Mucosa of rectum (tissue), 2 donors: Measurements from ENCODE around the gene PTPMT1.
A peak's percentile ranks its signal among the peaks of the same experiment; 100 is the strongest.
"Not testable (repeated sequence)": the region's sequence is repeated elsewhere in the genome, so short reads cannot be mapped to it uniquely, and the experiment has no call there.

ENCODE experiments used
- H3K27ac ChIP-seq, 2 donors: one replicate each; pipeline ENCODE4 v1.7.0; 2013; ENCODE audit warnings: inconsistent platforms in 2 of 2, low read depth in 2 of 2, low read length in 2 of 2
- H3K27me3 ChIP-seq, 2 donors: one replicate each; pipeline ENCODE4 v1.7.0; 2013; ENCODE audit warnings: low read length in 2 of 2; ENCODE audit not compliant: control insufficient read depth in 2 of 2, insufficient read depth in 2 of 2
- H3K36me3 ChIP-seq, 2 donors: one replicate each; pipeline ENCODE4 v1.7.0; 2013; ENCODE audit warnings: low read length in 2 of 2; ENCODE audit not compliant: control insufficient read depth in 2 of 2, insufficient read depth in 2 of 2
- H3K4me1 ChIP-seq, 2 donors: one replicate each; pipeline ENCODE4 v1.7.0; 2013; ENCODE audit warnings: low read length in 2 of 2, mild to moderate bottlenecking in 1 of 2; ENCODE audit not compliant: control insufficient read depth in 2 of 2, insufficient read depth in 2 of 2
- H3K4me3 ChIP-seq, 2 donors: one replicate each; pipeline ENCODE4 v1.7.0; 2013; ENCODE audit warnings: low read length in 2 of 2
- H3K9ac ChIP-seq, 2 donors: one replicate each; pipeline ENCODE4 v1.7.0; 2013; ENCODE audit warnings: low read length in 2 of 2, low read depth in 1 of 2, mild to moderate bottlenecking in 1 of 2
- H3K9me3 ChIP-seq, 2 donors: one replicate each; pipeline ENCODE4 v1.7.0; 2013; ENCODE audit warnings: low read length in 2 of 2; ENCODE audit not compliant: control insufficient read depth in 2 of 2
- donor health status: healthy.
- donor health status: Normal muscosa, but diverticular disease.

PTPMT1 gene, protein sequence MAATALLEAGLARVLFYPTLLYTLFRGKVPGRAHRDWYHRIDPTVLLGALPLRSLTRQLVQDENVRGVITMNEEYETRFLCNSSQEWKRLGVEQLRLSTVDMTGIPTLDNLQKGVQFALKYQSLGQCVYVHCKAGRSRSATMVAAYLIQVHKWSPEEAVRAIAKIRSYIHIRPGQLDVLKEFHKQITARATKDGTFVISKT

DNA sequence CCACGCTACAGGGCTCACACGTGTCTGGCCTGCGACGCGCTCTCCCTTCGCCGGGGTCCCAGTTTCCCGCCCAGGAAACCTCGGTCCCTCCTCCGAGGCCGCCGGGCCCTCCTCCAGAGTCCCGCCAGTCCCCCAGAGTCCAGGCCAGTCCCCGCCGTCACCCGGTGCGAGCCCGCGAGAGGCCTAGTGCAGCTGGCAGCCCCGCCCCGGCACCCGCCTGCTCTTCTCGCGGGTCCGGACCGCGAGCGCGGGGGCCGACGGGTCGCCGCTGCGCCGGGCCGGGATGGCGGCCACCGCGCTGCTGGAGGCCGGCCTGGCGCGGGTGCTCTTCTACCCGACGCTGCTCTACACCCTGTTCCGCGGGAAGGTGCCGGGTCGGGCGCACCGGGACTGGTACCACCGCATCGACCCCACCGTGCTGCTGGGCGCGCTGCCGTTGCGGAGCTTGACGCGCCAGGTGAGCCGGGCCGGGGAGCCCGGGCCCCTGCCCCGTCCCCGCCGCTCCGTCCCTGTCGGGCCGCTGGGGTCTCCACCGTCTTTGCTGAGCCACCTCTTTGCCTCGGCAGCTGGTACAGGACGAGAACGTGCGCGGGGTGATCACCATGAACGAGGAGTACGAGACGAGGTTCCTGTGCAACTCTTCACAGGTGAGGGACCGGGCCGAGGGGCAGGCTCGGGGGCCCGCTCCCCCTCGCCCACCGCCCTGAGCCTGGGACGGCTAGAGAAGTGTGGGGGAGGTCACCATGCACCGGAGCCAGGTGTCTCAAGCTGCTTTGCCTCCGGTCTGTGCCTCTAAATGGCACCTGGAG is at the start of gene PTPMT1:
Gene PTPMT1 (plus strand): TSS at position 260 of the 809 bp plus-strand sequence. CDS start 24 bp downstream, at position 284.
- Histone ChIP-seq H3K9ac (peak within 1 kb of the TSS; percentile 80 to 91), H3K27me3 (no peaks in the 10 kb centered on the region), H3K4me3 (peak within 1 kb of the TSS; percentile 85 to 89), H3K9me3 (no peaks in the 10 kb centered on the region), H3K36me3 (peaks cover 0 to 8% of the 10 kb centered on the region in 2 donors), H3K27ac (peak within 1 kb of the TSS; percentile 43 to 44), H3K4me1 (peaks cover 5 to 6% of the 10 kb centered on the region in 2 donors)

DNA sequence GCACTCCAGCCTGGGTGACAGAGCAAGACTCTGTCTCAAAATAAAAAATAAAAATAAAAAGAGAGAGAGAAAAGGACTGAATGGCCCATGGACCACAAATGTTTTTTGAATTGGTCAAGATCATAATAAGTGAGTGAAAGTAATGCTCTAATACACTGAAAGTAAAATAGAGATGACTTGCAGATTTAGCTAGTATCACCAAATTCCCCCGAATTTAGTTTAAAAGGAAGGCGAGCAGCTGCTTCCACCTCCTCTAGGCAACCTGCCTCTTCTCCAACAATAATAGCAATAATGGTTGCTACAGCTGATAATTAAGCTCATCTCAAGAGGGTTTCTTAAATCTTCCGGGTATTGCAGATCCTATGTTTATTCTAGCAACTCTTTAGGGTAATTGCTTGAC is 49.2 kb upstream of the PTPMT1 start:
- Histone ChIP-seq H3K36me3 (no peaks in the 10 kb centered on the region), H3K9ac (no peak overlapping the region), H3K4me1 (peaks cover 0 to 5% of the 10 kb centered on the region in 2 donors), H3K27ac (no peak overlapping the region), H3K4me3 (no peak overlapping the region), H3K9me3 (no peaks in the 10 kb centered on the region), H3K27me3 (no peaks in the 10 kb centered on the region)

DNA sequence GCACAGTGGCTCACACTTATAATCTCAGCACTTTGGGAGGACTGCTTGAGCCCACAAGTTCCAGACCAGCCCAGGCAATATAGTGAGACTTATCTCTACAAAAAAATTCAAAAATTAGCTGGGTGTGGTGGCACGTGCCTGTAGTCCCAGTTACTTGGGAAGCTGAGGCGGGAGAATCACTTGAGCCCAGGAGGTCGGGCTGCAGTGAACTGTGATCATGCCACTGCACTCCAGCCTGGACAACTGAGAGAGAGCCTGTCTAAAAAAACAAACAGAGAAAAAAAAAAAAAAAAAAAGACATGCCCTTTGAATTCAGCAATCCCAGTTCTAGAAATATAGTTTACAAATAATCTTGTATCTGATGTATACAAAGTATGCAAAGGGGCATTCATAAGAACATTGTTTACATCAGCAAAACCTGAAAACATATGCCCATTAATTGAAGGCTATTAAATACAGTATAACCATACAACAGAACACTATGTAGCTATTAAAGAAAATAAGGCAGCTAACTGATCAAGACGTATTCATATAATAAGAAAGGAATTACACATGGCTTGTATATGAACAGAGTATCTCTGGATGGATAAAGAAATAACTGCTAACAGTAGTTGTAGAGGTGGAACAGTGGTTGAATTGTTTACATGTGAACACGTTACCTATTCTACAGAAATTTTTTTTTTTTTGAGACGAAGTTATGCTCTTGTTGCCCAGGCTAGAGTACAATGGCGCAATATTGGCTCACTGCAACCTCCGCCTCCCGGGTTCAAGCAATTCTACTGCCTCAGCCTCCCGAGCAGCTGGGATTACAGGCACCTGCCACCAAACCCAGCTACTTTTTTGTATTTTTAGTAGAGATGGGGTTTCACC is 48.2 kb upstream of the PTPMT1 start:
- Histone ChIP-seq H3K4me3 (no peak overlapping the region), H3K27me3 (no peaks in the 10 kb centered on the region), H3K9me3 (no peaks in the 10 kb centered on the region), H3K4me1 (peaks cover 0 to 5% of the 10 kb centered on the region in 2 donors), H3K27ac (no peak overlapping the region), H3K9ac (no peak overlapping the region), H3K36me3 (no peaks in the 10 kb centered on the region)

DNA sequence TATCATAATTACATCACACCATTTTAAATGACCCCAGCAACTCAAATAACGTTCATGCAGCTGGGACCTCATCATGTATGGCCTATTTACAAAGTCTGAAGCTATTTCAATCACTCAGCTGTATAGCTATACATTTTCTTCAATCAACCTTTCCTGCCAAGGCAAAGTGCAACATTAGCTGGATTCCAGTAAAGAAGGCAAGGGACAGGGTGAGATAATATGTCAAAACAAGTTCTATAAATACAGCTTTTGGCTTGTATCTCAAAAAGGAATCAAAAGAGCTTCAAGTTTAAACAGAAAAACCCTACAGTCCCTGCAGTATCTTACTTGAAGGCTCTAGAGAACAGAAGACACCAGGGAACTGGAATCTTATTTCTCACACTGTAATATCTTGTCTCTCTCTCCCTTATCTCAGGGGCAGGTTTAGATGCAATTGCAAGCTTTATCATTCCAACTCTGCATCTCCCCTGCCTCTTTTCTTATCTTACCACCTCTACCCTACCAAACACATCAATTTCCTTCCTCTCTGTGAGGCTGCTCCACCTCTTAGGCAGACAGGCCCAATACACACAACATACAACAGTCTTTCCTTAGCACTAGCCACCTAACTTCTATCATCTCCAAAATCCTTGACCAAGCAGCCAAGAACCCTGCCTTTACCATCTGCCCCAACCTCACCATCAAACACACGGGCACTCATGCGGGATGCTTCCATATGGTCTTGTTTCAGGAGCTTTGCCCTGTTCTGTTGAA is 47.0 kb upstream of the PTPMT1 start:
- Histone ChIP-seq H3K4me1 (peaks cover 3 to 9% of the 10 kb centered on the region in 2 donors), H3K9me3 (no peaks in the 10 kb centered on the region), H3K27ac (no peak overlapping the region), H3K4me3 (no peak overlapping the region), H3K9ac (no peak overlapping the region), H3K36me3 (no peaks in the 10 kb centered on the region), H3K27me3 (no peaks in the 10 kb centered on the region)

DNA sequence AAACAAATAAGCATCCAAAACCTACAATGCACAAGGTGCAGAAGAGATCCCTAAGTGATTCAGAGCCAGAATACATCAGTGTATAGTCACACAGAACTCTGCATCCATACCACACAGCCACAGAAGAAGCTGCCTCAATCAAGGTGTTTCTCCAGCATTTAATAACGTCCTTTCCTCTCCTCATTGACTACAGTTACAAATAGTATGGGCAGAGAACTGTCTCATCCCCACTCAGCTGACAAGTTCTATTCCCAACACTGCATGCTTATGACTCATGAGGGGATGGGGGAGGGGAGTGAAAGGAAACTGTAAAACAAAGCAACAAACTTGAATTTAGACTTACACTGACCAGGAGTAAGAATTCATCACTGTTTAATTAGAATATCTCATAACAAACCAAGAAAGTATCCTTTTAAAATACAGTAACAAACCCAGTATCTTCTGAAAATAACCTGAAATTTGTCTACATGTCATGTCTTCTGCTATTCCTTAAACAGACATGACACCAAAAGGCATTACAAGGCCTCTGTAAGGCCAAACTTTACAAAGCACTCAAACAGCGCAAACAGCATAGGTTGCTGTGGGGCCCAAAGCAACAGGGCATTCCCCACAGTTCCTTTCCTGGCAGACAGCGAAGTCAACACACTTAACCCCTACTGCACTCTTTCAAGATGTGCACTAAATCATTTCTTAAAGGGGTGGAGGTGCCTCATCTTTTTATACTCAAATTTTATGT is 41.7 kb upstream of the PTPMT1 start:
- Histone ChIP-seq H3K4me1 (peaks cover 15 to 16% of the 10 kb centered on the region in 2 donors), H3K4me3 (peak overlapping the region in 1 of 2 donors; percentile 16), H3K27me3 (no peaks in the 10 kb centered on the region), H3K9me3 (no peaks in the 10 kb centered on the region), H3K36me3 (no peaks in the 10 kb centered on the region), H3K9ac (peak overlapping the region in 1 of 2 donors; percentile 48), H3K27ac (peak overlapping the region; percentile 35 to 49)

DNA sequence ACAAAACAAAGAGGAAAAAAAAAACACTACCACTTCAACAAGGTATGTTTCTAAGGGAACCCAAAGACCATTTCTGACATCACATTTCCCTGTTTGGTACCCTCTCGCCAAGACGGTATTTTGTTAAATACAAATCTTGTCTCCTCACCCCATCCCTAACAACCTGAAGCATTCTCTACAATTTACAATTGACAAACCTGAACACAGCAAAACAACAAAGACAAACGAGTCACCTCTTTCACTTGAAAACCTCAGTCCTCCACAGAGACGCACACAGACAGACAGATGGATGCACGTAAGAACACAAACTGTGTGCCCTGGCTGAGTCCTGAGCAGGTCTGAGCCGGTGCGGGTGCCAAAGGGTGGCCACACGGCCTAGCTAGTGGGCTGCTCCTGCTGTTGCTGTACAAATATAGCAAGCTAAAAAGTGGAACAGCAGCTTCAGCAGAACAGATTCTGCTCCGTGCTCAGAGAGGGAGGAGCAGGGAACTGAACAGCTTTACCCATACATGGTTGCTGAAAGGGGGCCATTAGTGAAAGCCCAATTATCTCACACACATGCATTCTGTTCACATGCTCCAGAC is 41.0 kb upstream of the PTPMT1 start:
- H3K36me3 ChIP-seq, result no peaks in the 10 kb centered on the region
- peak overlapping the region in 1 of 2 donors; percentile 49 for H3K27ac ChIP-seq
- no peaks in the 10 kb centered on the region for H3K9me3 ChIP-seq
- H3K4me3 ChIP-seq, result peak overlapping the region in 1 of 2 donors; percentile 16
- H3K27me3 ChIP-seq, result no peaks in the 10 kb centered on the region
- no peak overlapping the region for H3K9ac ChIP-seq
- H3K4me1 ChIP-seq, result peaks cover 15 to 16% of the 10 kb centered on the region in 2 donors

DNA sequence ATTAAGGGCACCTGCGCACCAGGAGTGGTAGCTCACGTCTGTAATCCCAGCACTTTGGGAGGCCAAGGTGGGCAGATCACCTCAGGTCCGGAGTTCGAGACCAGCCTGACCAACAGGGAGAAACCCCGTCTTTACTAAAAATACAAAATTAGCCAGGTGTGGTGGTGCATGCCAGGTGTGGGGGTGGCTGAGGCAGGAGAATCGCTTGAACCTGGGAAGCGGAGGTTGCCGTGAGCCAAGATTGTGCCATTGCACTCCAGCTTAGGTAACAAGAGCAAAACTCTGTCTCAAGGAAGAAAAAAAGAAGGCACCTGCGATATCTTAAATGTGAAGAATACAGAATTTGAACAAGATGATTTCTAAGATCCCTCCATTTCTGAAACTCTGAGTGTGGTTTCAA is 39.4 kb upstream of the PTPMT1 start:
- H3K9ac ChIP-seq, result not testable (repeated sequence)
- peaks cover 15 to 16% of the 10 kb centered on the region in 2 donors for H3K4me1 ChIP-seq

DNA sequence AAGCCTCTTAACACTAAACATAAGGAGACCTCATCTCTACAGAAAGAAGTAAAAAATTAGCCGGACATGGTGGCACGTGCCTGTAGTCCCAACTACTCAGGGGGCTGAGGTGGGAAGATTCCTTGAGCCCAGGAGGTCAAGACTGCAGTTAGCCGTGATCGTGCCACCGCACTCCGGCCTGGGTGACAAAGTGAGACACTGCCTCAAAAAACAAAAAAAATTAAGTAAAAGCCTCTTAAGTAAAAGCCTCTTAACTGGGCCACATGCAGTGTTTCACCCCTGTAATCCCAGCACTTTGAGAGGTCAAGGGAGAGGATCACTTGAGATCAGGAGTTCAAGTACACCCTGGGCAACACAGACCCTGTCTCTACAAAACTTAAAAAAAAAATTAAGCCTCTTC is 38.2 kb upstream of the PTPMT1 start:
- Histone ChIP-seq H3K9ac (no peak overlapping the region), H3K9me3 (no peaks in the 10 kb centered on the region), H3K4me1 (peaks cover 15 to 17% of the 10 kb centered on the region in 2 donors), H3K27ac (no peak overlapping the region), H3K36me3 (peaks cover 0 to 4% of the 10 kb centered on the region in 2 donors), H3K4me3 (no peak overlapping the region), H3K27me3 (no peaks in the 10 kb centered on the region)

More for the DNA sequence above, 39.4 kb upstream of the PTPMT1 start:
- not testable (repeated sequence) for H3K36me3 ChIP-seq, H3K27me3 ChIP-seq, H3K4me3 ChIP-seq, H3K9me3 ChIP-seq, H3K27ac ChIP-seq

DNA sequence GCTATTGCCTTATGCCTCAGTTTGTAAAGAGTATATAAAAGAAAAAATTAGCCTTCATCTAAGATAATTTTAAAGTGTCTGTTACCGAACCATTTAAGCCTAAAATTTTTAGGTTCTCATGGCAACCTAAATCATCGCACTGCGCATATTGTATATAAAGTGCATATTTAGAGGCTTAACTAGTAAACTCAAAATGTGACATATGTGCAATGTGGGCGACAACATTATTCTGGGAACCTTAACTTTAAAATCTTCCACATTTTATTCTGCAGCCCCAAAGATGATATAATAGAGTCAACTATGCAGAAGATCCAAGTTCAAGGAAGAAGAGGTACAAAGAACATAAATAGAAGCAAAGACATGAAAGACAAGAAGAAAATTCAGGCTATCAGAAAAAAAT is 35.4 kb upstream of the PTPMT1 start:
- Histone ChIP-seq H3K9me3 (no peaks in the 10 kb centered on the region), H3K27ac (no peak overlapping the region), H3K27me3 (no peaks in the 10 kb centered on the region), H3K9ac (no peak overlapping the region), H3K4me3 (no peak overlapping the region), H3K36me3 (peaks cover 0 to 5% of the 10 kb centered on the region in 2 donors), H3K4me1 (peaks cover 0 to 4% of the 10 kb centered on the region in 2 donors)
